HepG2 (cell line): ENCODE results near the gene CD36.

ENCODE experiments used
- BCL6 ChIP-seq: IDR thresholded peaks from 2 replicates; pipeline ENCODE4 v1.6.1; 2016; ENCODE audit warnings: missing genetic modification reagents, missing compliant biosample characterization
- CHD4 ChIP-seq: fragments of 200-600 bp; sonication (generic); IDR thresholded peaks from 2 replicates; pipeline ENCODE4 v1.7.0; 2017; ENCODE audit warnings: mild to moderate bottlenecking, low read length, borderline replicate concordance
- FLYWCH1 ChIP-seq: sonication (generic); formaldehyde crosslinking; IDR thresholded peaks from 2 replicates; pipeline ENCODE4 v1.8.1; 2023; ENCODE audit warnings: mild to moderate bottlenecking, missing genetic modification reagents
- FOSL2 ChIP-seq: sonication (generic); formaldehyde crosslinking; IDR thresholded peaks from 2 replicates; pipeline ENCODE4 v1.4.0; 2020; ENCODE audit warnings: missing genetic modification reagents
- NR2F6 ChIP-seq, 2 experiments: IDR thresholded peaks; 2 replicates each; pipeline ENCODE4 v1.6.1; 2016; ENCODE audit warnings: antibody characterized with exemption in 1 of 2, mild to moderate bottlenecking in 1 of 2
- ZC3H4 ChIP-seq: sonication (generic); formaldehyde crosslinking; IDR thresholded peaks from 2 replicates; pipeline ENCODE4 v1.4.0; 2020; ENCODE audit warnings: missing genetic modification reagents, borderline replicate concordance
- ZNF24 ChIP-seq: fragments of 450-650 bp; IDR thresholded peaks from 2 replicates; pipeline ENCODE4 v1.6.1; 2017; ENCODE audit warnings: antibody characterized with exemption, mild to moderate bottlenecking
- TF ChIP-seq, protein P1 (sequence below): sonication (generic); formaldehyde crosslinking; IDR thresholded peaks from 2 replicates; pipeline ENCODE4 v1.5.0; 2020; ENCODE audit warnings: mild to moderate bottlenecking, missing genetic modification reagents, moderate library complexity
- TF ChIP-seq, protein P2 (sequence below): sonication (generic); formaldehyde crosslinking; IDR thresholded peaks from 2 replicates; pipeline ENCODE4 v1.5.1; 2020; ENCODE audit warnings: mild to moderate bottlenecking, missing genetic modification reagents

DNA sequence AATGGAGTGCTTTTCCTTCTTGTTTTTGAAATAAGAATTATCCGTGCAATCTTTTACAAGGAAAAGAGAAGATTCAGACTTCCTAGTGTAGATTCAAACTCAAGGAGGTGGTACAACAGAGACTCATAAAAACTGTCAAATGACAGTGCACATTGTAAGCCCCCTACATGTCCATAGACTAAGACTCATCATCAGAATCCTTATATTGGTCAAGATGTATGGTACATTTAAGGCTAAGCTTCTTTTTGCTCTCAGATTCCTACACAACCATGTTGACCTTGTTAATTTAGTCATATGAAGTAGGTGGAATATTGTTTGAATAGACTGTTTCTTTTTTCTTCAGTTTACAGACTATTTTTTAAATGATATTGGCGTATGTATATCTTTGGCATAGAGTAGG lies 11.6 kb downstream of the CD36 start:
- no peak for TF ChIP-seq ZC3H4 (CRISPR knock-in tag)
- TF ChIP-seq FOSL2 (CRISPR knock-in tag), result no peak
- no peak for TF ChIP-seq BCL6 (CRISPR knock-in tag)
- no peak for TF ChIP-seq ZNF24
- TF ChIP-seq, protein P1, sequence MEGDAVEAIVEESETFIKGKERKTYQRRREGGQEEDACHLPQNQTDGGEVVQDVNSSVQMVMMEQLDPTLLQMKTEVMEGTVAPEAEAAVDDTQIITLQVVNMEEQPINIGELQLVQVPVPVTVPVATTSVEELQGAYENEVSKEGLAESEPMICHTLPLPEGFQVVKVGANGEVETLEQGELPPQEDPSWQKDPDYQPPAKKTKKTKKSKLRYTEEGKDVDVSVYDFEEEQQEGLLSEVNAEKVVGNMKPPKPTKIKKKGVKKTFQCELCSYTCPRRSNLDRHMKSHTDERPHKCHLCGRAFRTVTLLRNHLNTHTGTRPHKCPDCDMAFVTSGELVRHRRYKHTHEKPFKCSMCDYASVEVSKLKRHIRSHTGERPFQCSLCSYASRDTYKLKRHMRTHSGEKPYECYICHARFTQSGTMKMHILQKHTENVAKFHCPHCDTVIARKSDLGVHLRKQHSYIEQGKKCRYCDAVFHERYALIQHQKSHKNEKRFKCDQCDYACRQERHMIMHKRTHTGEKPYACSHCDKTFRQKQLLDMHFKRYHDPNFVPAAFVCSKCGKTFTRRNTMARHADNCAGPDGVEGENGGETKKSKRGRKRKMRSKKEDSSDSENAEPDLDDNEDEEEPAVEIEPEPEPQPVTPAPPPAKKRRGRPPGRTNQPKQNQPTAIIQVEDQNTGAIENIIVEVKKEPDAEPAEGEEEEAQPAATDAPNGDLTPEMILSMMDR (CRISPR knock-in tag), result no peak
- no peak for TF ChIP-seq NR2F6 (IDR thresholded peaks at IDR 0.05)
- TF ChIP-seq NR2F6 (CRISPR knock-in tag; IDR thresholded peaks at IDR 0.05), result no peak
- TF ChIP-seq CHD4, result no peak
- TF ChIP-seq, protein P2, sequence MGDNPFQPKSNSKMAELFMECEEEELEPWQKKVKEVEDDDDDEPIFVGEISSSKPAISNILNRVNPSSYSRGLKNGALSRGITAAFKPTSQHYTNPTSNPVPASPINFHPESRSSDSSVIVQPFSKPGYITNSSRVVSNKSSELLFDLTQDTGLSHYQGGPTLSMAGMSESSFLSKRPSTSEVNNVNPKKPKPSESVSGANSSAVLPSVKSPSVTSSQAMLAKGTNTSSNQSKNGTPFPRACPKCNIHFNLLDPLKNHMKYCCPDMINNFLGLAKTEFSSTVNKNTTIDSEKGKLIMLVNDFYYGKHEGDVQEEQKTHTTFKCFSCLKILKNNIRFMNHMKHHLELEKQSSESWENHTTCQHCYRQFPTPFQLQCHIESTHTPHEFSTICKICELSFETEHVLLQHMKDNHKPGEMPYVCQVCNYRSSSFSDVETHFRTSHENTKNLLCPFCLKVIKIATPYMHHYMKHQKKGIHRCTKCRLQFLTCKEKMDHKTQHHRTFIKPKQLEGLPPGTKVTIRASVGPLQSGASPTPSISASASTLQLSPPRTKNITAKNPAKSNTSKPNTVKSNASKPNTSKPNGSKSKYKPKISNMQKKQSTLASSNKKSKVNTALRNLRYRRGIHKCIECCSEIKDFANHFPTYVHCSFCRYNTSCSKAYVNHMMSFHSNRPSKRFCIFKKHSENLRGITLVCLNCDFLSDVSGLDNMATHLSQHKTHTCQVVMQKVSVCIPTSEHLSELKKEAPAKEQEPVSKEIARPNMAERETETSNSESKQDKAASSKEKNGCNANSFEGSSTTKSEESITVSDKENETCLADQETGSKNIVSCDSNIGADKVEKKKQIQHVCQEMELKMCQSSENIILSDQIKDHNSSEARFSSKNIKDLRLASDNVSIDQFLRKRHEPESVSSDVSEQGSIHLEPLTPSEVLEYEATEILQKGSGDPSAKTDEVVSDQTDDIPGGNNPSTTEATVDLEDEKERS (CRISPR knock-in tag), result no peak
- no peak for TF ChIP-seq FLYWCH1
